Karpas-422 (cell line): ENCODE data around the gene GPR37. TPM values are rescaled to one million over a fixed set of nuclear protein-coding genes. Genes with fewer than 3 reads are reported as not detected.

Experiments
- DNase-seq: peaks from one replicate; pipeline ENCODE4 v3.0.0-alpha.2; 2015
- H2AFZ ChIP-seq: fragments of 200-600 bp; sonication (generic); 2 replicates; pipeline ENCODE4 v1.6.1; 2014; ENCODE audit warnings: antibody characterized with exemption, low read length, mixed read lengths
- H3K27ac ChIP-seq: fragments of 200-600 bp; sonication (generic); 2 replicates; pipeline ENCODE4 v1.5.1; 2014; ENCODE audit warnings: mild to moderate bottlenecking, low read length, moderate library complexity
- H3K27me3 ChIP-seq: fragments of 200-600 bp; sonication (generic); 2 replicates; pipeline ENCODE4 v1.6.1; 2014; ENCODE audit warnings: low read length, mixed read lengths
- H3K36me3 ChIP-seq: fragments of 200-600 bp; sonication (generic); 2 replicates; pipeline ENCODE4 v1.6.1; 2014; ENCODE audit warnings: low read length, mixed read lengths; ENCODE audit not compliant: insufficient read depth
- H3K4me1 ChIP-seq: fragments of 200-600 bp; sonication (generic); 2 replicates; pipeline ENCODE4 v1.6.1; 2014; ENCODE audit warnings: mild to moderate bottlenecking, low read length, mixed read lengths
- H3K4me2 ChIP-seq: fragments of 200-600 bp; sonication (generic); 2 replicates; pipeline ENCODE4 v1.6.1; 2014; ENCODE audit warnings: low read length, low read depth, mild to moderate bottlenecking; ENCODE audit not compliant: poor library complexity, severe bottlenecking
- H3K4me3 ChIP-seq: fragments of 200-600 bp; sonication (generic); 2 replicates; pipeline ENCODE4 v1.5.1; 2014; ENCODE audit warnings: mild to moderate bottlenecking, antibody characterized with exemption, low read length, mixed read lengths
- H3K79me2 ChIP-seq: fragments of 200-600 bp; sonication (generic); 2 replicates; pipeline ENCODE4 v1.6.1; 2014; ENCODE audit warnings: mild to moderate bottlenecking, low read length, mixed read lengths
- H3K9ac ChIP-seq: fragments of 200-600 bp; sonication (generic); 2 replicates; pipeline ENCODE4 v1.6.0; 2014; ENCODE audit warnings: low read length
- H3K9me2 ChIP-seq: fragments of 200-600 bp; sonication (generic), shearing (Covaris generic); replicated peaks from 2 replicates; pipeline ENCODE4 v1.6.0; 2014; ENCODE audit warnings: mild to moderate bottlenecking, low read length, moderate library complexity; ENCODE audit not compliant: insufficient read depth
- H3K9me3 ChIP-seq: fragments of 300-700, 200-600 bp; sonication (generic); 2 replicates; pipeline ENCODE4 v1.6.1; 2014; ENCODE audit warnings: low read length, mixed read lengths
- H4K20me1 ChIP-seq: fragments of 200-600 bp; sonication (generic); 2 replicates; pipeline ENCODE4 v1.6.1; 2014; ENCODE audit warnings: mild to moderate bottlenecking, antibody characterized with exemption, low read length, low read depth; ENCODE audit not compliant: insufficient read depth
- total RNA-seq: library from RNA; depleted of rRNA; stranded (reverse); fragments of >200 nt; shearing (Covaris generic); gene quantifications from 2 replicates; pipeline ENCODE4 v1.2.3, GENCODE V29; 2014; ENCODE audit warnings: low replicate concordance

The GPR37 gene
- total RNA-seq, 1 experiment from 2014 or later, result not detected

DNA sequence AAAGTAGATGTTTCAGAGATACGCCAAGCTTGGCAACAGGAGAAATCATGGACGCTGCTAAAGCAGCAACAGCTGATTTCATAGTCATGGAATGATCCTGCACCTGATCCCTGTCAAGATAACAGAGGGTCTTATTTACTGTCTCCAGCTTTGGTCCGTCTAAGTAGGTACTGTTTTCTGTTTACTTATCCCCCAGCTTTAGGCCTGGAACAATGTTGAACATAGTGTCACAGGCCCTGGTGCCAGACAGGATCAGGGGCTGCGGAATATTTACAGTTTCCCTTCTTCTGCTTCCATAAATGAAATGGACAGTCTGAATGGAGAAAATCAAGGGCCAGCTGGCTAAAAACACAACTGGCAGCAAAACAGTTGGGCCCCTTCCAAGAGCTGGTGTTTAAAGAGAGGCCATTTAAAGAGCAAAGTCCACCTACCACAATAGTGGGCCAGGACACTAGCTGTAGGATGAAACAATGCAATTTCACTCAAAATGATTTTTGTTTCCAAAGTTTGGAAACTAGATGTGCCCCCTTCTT lies 2.9 kb downstream of the GPR37 start:
- H3K27ac ChIP-seq, result no peak overlapping the region
- H3K9ac ChIP-seq, result no peak overlapping the region
- no peaks in the 10 kb centered on the region for H3K4me1 ChIP-seq
- H3K36me3 ChIP-seq, result no peaks in the 10 kb centered on the region
- no peaks in the 10 kb centered on the region for H3K9me3 ChIP-seq
- H3K9me2 ChIP-seq, result no peaks in the 10 kb centered on the region
- no peaks in the 10 kb centered on the region for H4K20me1 ChIP-seq
- no peak overlapping the region for H3K4me3 ChIP-seq
- no peak overlapping the region for H2AFZ ChIP-seq
- no peaks in the 10 kb centered on the region for H3K27me3 ChIP-seq
- no peak overlapping the region for H3K4me2 ChIP-seq
- no peaks in the 10 kb centered on the region for H3K79me2 ChIP-seq
- no peak for DNase-seq

GRCh38 chr7:124761164-124761715 lies 4.4 kb downstream of the GPR37 start:
- Histone ChIP-seq H3K27me3 (no peaks in the 10 kb centered on the region), H2AFZ (no peak overlapping the region), H3K4me1 (no peaks in the 10 kb centered on the region), H3K4me2 (no peak overlapping the region), H4K20me1 (no peaks in the 10 kb centered on the region), H3K9me3 (no peaks in the 10 kb centered on the region), H3K9ac (no peak overlapping the region), H3K79me2 (no peaks in the 10 kb centered on the region), H3K27ac (no peak overlapping the region), H3K36me3 (no peaks in the 10 kb centered on the region), H3K4me3 (no peak overlapping the region), H3K9me2 (no peaks in the 10 kb centered on the region)
- no peak for DNase-seq

- Histone ChIP-seq H2AFZ (no peak overlapping the region), H3K9ac (no peak overlapping the region), H3K27me3 (no peaks in the 10 kb centered on the region), H3K4me1 (no peaks in the 10 kb centered on the region), H3K4me3 (no peak overlapping the region), H3K9me2 (no peaks in the 10 kb centered on the region), H3K36me3 (no peaks in the 10 kb centered on the region), H3K27ac (no peak overlapping the region), H4K20me1 (no peaks in the 10 kb centered on the region), H3K4me2 (no peak overlapping the region), H3K9me3 (no peaks in the 10 kb centered on the region), H3K79me2 (no peaks in the 10 kb centered on the region)
- no peak for DNase-seq
These were observed 7.3 kb downstream of the GPR37 start for GRCh38 chr7:124758327-124758726.

DNA sequence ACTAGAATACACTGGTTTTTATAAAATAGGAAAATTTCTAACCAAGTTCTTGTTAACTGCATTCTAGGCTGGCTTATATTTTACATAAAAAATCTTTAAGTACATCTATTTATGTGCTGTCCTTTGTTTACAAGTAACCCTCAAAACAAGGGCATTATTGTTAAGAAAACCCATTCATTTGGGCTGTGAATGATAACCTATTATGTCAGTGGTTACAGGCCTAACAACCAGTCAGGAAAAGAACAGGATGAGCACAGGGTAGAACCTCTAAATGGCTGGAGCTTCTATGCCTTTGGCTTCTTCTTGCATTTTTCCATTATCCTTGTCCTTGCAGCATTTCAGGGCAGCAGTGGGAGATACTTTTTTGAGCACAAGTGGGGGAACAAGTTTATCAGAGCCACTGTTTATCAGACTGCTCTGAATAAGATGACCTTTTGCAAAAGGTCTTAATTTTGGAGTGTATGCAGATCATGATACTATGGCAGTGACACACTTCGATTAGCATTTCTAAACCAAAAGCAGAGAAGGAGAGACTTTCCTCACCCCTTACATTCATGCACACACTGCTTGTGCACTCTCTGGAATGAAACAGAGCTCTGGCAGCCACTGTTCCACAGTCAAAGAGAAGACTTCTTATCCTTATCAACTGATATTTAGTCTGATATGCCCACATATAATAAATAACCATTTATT lies 10.9 kb downstream of the GPR37 start:
- no peaks in the 10 kb centered on the region for H3K79me2 ChIP-seq
- H4K20me1 ChIP-seq, result no peaks in the 10 kb centered on the region
- H3K4me3 ChIP-seq, result no peak overlapping the region
- H3K9ac ChIP-seq, result no peak overlapping the region
- H2AFZ ChIP-seq, result no peak overlapping the region
- H3K4me2 ChIP-seq, result no peak overlapping the region
- no peak overlapping the region for H3K27ac ChIP-seq
- H3K9me2 ChIP-seq, result no peaks in the 10 kb centered on the region
- no peaks in the 10 kb centered on the region for H3K9me3 ChIP-seq
- no peaks in the 10 kb centered on the region for H3K27me3 ChIP-seq
- DNase-seq, result no peak
- H3K4me1 ChIP-seq, result no peaks in the 10 kb centered on the region
- no peaks in the 10 kb centered on the region for H3K36me3 ChIP-seq

GRCh38 chr7:124752310-124752709 lies 13.3 kb downstream of the GPR37 start:
- Histone ChIP-seq H3K36me3 (no peaks in the 10 kb centered on the region), H3K4me2 (no peak overlapping the region), H3K27me3 (no peaks in the 10 kb centered on the region), H3K79me2 (no peaks in the 10 kb centered on the region), H3K9me2 (no peaks in the 10 kb centered on the region), H3K4me3 (no peak overlapping the region), H2AFZ (no peak overlapping the region), H3K27ac (no peak overlapping the region), H3K9ac (no peak overlapping the region), H3K9me3 (no peaks in the 10 kb centered on the region), H4K20me1 (no peaks in the 10 kb centered on the region), H3K4me1 (no peaks in the 10 kb centered on the region)
- no peak for DNase-seq

DNA sequence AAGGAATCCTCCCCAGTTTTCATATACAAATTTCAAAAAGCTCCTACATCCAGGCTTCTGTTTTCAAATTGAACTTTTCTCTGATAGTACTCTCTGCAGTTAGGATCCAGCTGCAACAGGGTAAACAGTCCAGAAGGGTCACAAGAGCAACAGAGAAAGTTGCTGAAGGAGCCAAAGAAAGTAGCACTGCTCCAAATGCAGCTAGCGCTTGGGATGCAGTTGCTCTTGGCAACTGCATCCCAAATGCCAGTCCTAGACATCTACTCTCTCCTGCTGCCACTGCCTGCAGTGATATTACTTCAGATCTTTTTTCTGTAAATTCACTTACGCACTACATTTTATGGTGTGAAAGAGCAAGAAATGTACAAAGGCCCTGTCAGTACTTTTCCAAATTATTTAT lies 14.6 kb downstream of the GPR37 start:
- Histone ChIP-seq H3K79me2 (no peaks in the 10 kb centered on the region), H2AFZ (no peak overlapping the region), H3K9ac (no peak overlapping the region), H3K9me2 (no peaks in the 10 kb centered on the region), H3K9me3 (no peaks in the 10 kb centered on the region), H3K4me2 (no peak overlapping the region), H3K27ac (no peak overlapping the region), H3K4me1 (no peaks in the 10 kb centered on the region), H4K20me1 (no peaks in the 10 kb centered on the region), H3K27me3 (no peaks in the 10 kb centered on the region), H3K4me3 (no peak overlapping the region), H3K36me3 (no peaks in the 10 kb centered on the region)
- no peak for DNase-seq

DNA sequence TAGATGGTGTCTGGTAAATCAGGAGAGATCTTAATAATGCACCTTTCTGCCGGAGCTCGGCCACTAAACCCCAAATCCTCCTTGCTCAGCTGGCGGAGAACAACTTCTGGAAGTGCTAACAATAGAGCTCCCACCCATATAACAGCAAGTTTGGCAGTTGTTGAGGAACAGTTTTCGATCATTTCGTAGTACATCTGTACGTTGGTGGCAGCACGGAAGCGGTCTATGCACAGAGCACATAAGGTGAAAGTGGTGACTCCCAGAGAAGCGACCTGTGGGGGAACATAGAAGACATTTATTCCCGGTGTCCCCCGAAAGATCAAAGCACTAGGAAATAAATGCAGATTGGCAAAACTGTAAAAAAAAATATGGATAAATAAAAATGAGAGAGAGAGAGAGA lies 18.5 kb downstream of the GPR37 start:
- H3K36me3 ChIP-seq, result no peaks in the 10 kb centered on the region

GRCh38 chr7:124738639-124739038 lies 27.0 kb downstream of the GPR37 start:
- no peaks in the 10 kb centered on the region for H3K27me3 ChIP-seq
- no peaks in the 10 kb centered on the region for H4K20me1 ChIP-seq
- no peak for DNase-seq
- H3K79me2 ChIP-seq, result no peaks in the 10 kb centered on the region
- H3K36me3 ChIP-seq, result no peaks in the 10 kb centered on the region
- no peak overlapping the region for H3K4me3 ChIP-seq
- H3K4me2 ChIP-seq, result no peak overlapping the region
- no peak overlapping the region for H3K27ac ChIP-seq
- H3K9me2 ChIP-seq, result no peaks in the 10 kb centered on the region
- no peaks in the 10 kb centered on the region for H3K9me3 ChIP-seq
- H3K4me1 ChIP-seq, result no peaks in the 10 kb centered on the region
- no peak overlapping the region for H3K9ac ChIP-seq
- H2AFZ ChIP-seq, result no peak overlapping the region

More for the DNA sequence above, 18.5 kb downstream of the GPR37 start:
- no peaks in the 10 kb centered on the region for H3K9me2 ChIP-seq
- H3K4me3 ChIP-seq, result no peak overlapping the region
- no peaks in the 10 kb centered on the region for H3K4me1 ChIP-seq
- no peaks in the 10 kb centered on the region for H3K27me3 ChIP-seq
- no peak for DNase-seq
- no peaks in the 10 kb centered on the region for H4K20me1 ChIP-seq
- no peak overlapping the region for H3K9ac ChIP-seq
- H2AFZ ChIP-seq, result no peak overlapping the region
- H3K27ac ChIP-seq, result no peak overlapping the region
- no peaks in the 10 kb centered on the region for H3K79me2 ChIP-seq
- H3K9me3 ChIP-seq, result no peaks in the 10 kb centered on the region
- no peak overlapping the region for H3K4me2 ChIP-seq
